ENCODE data around the gene TSEN54.

TSEN54 gene

GRCh38 chr17:75546181-75546580, 29.9 kb downstream of the TSEN54 start:
- DNase-seq, result no peak

DNA sequence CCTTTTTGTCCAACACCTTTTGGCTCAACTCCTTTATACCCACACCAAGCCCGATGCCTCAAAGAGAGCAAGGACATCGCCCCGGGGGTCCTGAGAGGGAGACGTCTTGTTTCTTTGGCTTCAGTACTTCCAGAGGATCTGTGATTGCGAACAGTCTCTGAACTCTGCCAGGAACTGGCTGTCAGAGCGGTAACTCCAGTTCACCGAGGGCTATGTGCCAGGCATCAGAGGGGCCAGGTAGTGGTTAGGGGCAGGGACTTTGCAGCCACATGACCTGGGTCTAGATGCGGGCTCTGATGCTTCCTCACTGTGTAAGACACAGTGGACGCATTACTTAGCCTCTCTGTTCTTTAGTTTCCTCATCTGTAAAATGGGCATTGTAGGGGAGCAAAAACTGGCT, 30.8 kb downstream of the TSEN54 start:
- no peak for DNase-seq

DNA sequence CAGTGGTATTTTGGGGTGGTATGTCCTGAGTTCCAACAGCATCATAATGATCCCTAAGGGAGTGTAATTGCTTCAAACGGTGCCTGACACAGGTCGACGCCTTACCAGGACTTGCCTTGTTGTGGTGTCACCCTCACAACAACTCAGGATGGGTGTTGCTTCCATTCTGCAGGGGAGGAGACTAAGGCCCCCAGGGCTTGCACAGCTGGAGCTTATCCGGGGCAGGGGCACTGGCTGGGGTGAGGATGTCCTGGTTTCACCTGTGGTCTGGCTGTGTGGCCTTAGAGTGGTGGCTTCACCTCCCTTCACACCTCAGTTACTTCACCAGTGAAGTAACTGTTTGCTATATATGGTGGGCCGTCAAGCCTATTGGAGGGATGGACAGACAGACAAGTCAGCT, 32.5 kb downstream of the TSEN54 start:
- DNase-seq, result no peak

- DNase-seq, result no peak
Measured at GRCh38 chr17:75549246-75550138, 33.2 kb downstream of the TSEN54 start.

DNA sequence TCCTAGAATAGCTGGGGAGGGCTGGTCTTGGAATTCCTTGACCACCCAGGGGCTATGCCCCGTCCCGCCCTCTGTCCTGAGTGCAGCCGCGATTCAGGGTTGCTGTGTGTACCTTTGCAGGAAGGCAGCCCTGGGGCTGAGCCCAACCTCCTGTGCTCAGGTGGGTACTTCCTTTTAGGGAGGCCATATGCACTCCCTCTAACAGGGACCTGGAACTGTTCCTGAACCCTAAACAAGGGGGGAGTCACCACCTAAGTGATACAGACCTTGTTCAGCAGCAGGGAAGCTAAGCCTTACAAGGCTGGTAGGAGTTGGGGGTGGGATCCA, 33.8 kb downstream of the TSEN54 start:
- DNase-seq, result no peak

- no peak for DNase-seq
Measured at GRCh38 chr17:75551266-75551665, 34.9 kb downstream of the TSEN54 start.

DNA sequence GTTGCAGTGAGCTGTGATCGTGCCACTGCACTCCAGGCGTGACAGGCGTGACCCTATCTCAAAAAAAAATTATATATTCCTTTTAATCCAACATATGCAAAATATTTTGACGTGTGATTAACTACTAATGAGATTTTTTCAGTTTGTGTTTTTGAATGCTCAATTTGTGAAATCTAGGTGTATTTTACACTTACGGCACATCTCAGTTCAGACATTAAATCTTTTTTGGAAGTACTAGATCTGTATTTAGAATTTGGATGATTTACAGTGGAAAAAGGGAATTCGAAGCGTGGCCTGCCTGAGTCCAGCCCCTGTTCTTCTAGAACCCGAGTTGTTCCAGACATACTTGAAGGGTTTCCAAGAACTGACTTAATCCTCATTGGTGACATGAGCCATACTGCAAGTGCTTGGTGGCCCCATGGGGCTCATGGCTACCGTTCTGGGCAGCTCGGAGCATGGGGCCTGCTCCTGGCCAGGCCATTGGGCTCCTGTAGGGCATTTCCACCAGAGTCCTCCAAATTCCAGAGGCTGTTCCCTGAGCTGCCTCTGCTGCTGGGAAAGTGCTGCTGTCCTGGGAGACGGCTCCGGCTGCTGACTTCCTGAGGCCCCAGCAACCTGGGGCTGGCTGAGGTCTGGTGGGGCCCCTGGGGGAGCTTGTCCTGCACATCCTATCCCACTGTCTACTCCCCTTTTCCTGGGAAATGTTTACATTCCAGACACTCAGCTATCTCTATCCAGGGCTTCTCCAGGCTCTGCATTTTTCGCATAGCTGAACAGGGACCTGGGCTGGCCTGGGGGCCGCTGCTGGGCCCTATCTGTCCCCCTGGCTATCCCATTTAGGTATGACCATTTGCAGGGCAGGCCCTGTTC, 36.3 kb downstream of the TSEN54 start:
- no peak for DNase-seq

GRCh38 chr17:75553295-75554110, 37.2 kb downstream of the TSEN54 start:
- DNase-seq, result no peak

DNA sequence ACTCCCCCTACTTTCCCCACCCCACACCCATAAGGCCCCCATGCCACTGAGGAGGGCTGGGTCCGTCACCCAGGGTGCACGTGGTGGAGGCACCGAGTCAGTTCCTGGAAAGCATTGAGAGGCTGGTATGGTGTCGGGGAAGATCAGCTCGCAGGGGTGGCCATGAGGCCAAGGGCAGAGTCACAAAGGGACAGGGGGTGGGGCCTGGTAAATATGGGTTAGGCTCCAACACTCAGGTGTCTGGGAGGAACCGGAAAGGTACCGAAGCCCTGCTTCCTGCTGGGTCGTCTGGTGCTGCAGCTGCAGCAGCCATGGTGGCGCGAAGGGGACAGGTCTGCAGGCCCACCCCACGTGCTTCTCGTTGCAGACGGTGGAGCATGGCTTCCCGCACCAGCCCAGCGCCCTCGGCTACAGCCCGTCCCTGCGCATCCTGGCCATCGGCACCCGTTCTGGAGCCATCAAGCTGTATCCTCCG, 39.4 kb downstream of the TSEN54 start:
- no peak for DNase-seq

DNA sequence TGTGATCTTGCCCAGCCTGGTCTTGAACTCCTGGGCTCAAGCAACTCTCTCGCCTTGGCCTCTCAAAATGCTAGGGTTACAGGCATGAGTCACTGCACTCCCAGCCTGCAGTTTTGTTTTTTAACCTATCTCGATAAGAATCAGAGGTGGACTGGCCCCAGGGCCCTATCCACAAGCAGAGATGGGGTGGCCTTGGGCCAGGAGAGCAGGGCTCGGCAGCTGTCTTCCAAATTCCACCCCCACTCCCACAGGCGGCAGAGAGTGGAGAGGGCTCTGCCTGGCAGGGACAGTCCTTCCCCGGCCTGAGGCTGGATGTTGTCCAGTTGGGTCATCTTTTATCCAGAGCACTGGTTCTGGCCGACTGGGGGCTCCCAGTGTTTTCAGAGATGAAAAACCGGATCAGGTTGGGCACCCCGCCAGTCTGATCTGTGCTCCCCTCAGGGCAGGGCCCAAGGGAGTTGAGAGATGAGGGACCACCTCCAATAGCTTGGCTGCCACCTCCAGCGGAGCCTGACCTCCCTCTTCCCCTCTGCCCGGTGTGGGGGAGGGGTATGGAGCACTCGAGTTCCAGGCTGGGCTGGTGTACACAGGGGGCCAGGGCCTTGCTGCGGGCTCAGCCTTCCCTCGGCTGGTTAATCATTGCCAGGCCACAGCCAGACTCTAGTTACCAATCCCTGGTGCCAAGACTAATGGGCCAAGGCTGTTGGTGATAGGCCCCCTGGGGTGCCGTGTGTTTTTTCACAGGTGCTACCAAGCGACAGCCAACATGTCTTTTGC, 40.9 kb downstream of the TSEN54 start:
- no peak for DNase-seq

- DNase-seq, result no peak
Measured at GRCh38 chr17:75557852-75558665, 41.7 kb downstream of the TSEN54 start.

- no peak for DNase-seq
Measured at GRCh38 chr17:75558666-75559530, 42.6 kb downstream of the TSEN54 start.

- no peak for DNase-seq
Measured at GRCh38 chr17:75559958-75560533, 43.7 kb downstream of the TSEN54 start.

DNA sequence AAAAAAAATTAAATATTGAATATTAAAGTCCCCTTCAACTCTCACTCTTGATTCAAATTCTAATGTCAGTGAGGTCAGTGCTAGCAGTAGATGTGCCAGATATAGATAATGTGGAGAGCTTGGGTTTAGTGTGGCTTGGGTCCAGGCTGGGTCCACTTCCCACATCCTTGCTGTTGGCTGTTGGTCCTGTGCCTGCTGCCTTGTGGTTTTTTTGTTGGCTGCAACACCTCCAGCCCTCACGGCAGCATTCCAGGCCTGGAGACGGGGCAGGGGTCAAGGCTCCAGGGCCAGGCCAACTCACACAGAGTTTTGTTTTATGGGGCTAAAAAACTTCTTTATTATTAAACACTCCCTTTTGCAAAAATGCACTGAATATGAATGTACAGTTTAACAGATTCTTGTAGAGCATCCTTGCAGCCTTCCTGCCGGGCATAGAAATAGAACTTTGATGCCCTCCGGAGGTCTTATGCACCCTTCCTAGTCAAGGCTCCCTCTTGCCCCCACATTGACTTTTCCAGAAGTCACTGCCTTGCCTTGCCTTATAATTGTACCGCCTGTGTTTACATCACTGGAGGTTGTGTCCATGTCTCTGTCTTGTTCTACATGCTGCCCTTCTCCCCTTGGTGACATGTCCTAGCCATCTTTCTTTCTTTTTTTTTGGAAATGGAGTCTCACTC, 45.7 kb downstream of the TSEN54 start:
- peak in 1 of 5 experiments; percentile 17 for DNase-seq

GRCh38 chr17:75563063-75563758, 46.9 kb downstream of the TSEN54 start:
- no peak for DNase-seq

- no peak for DNase-seq
Measured at GRCh38 chr17:75564195-75564594, 47.9 kb downstream of the TSEN54 start.

DNA sequence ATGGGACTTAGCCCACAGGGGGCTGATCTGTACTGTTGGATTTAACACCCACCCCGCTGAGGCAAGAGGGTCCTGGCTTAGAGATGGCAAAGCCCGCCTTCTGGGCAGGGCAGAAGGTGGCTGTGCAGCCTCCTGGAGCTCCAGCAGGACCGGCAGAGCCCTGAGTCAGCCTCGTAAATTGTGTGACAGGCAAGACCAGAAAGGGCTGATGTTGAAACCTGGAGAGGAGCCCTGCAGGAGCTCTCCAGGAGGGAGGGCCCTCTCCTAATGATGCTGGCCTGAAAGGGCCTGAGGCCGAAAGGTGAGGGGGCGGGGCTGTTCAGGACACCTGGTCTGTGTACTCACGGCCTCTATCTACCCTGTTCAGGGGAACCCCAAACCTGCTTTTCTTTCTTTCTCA, 48.7 kb downstream of the TSEN54 start:
- no peak for DNase-seq

GRCh38 chr17:75565618-75566017, 49.3 kb downstream of the TSEN54 start:
- DNase-seq, result no peak

- no peak for DNase-seq
Measured at GRCh38 chr17:75566416-75566815, 50.1 kb downstream of the TSEN54 start.
